Activated CD8-positive, alpha-beta memory T cell treated with anti-CD3 and anti-CD28 coated beads, Interleukin-2, amount 50 U/mL, for 1 hour (primary cell): ENCODE measurements around the gene ACSM4.
"Not testable (repeated sequence)": the region's sequence is repeated elsewhere in the genome, so short reads cannot be mapped to it uniquely, and the experiment has no call there.

Source experiments
- DNase-seq: peaks from one replicate; pipeline ENCODE4 v3.0.0-alpha.2; 2020; ENCODE audit errors: extremely low read depth

The ACSM4 gene, protein sequence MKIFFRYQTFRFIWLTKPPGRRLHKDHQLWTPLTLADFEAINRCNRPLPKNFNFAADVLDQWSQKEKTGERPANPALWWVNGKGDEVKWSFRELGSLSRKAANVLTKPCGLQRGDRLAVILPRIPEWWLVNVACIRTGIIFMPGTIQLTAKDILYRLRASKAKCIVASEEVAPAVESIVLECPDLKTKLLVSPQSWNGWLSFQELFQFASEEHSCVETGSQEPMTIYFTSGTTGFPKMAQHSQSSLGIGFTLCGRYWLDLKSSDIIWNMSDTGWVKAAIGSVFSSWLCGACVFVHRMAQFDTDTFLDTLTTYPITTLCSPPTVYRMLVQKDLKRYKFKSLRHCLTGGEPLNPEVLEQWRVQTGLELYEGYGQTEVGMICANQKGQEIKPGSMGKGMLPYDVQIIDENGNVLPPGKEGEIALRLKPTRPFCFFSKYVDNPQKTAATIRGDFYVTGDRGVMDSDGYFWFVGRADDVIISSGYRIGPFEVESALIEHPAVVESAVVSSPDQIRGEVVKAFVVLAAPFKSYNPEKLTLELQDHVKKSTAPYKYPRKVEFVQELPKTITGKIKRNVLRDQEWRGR

DNA sequence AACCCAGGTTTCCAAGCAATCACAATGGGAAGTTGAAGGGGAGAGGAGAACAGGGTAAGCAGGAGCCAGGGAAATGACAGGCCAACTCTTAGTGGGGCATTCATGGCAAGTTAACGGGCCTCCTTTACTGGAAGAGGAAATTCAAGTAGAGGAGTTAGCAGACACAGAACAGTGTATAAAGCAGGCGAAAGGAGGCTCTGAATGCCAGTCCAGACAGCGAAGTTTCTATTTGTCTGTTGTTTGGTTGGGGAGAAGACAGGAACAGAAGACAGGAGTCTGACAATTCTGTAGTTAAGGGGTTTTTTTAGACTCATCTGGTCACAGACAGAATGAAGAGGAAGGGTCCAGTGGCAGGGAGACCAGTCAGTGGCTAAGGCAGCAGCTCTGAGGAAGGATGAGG lies at the start of gene ACSM4:
TSS of gene ACSM4 (plus strand) at position 301 of the 400 bp plus-strand sequence. CDS start 260 bp downstream, outside the sequence.
- DNase-seq: no peak

DNA sequence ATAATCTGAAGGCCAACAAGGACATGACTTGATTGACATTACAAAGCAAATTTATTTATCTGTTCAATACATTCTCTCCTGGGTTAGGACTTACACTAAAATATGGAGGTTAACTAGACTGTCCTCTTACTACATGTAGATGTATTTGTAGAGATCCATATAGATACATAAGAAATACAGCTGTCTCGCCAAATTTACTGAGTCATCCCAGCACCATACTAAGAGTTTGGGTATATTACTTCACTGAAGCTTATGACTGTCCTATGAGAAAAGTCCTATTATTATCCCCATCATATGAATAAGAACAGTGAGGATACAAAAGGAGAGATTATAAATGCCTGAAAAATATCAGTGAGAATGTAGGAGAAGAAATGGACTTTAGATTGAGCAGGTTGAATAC lies 44.8 kb upstream of the ACSM4 start:
- no peak for DNase-seq

DNA sequence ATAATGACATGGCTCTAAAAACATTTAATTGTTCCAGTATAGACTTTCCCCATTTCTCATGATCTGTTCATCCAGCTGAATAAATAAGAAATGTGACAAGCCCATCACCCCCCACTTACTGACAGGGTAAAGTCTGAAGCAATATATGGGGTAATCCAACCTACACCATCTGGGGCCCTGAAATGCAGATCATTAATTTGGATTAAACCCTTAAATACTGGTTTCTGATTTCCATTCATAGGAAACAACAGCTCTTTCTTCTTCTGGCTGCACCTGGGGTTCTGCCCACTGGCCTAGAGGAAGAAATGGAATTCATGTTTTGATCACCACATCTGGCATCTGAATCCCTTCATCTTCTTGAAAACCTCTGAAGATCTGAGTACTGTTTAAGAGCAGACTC lies 39.3 kb upstream of the ACSM4 start:
- DNase-seq: no peak

DNA sequence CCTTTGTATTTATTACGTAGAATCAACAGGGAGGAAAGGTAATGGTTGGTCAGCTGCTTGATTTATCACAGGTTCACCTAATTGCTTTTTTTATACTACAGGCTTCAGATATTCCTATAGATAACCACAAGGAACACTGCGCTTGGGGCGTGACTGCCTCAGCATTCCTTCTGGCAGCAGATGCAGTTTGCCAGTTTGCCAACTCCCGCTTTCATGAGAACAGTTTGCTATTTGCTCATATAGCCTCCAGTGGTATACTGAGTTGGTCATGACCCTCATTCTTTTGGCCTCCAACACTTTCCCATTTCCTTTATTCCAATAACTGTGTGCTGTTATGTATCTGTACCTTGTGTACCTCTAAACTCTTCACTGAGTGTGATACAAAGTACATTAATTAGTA lies 38.6 kb upstream of the ACSM4 start:
- no peak for DNase-seq

DNA sequence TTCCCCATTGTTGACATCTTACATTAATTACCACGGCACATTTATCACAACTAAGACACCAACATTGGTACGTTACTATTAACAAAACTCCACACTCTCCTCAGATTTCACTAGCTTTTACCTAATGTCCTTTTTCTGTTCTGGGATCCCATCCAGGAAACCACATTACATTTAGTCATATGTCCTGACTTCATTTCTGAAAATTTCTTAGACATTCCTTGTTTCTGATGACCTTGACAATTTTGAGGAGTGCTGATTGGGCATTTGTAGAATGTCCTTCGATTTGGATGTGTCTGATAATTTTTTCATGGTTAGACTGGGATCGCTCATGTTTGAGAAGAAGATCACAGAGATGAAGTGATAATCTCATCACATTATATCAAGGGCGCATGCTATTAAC lies 34.6 kb upstream of the ACSM4 start:
- no peak for DNase-seq

DNA sequence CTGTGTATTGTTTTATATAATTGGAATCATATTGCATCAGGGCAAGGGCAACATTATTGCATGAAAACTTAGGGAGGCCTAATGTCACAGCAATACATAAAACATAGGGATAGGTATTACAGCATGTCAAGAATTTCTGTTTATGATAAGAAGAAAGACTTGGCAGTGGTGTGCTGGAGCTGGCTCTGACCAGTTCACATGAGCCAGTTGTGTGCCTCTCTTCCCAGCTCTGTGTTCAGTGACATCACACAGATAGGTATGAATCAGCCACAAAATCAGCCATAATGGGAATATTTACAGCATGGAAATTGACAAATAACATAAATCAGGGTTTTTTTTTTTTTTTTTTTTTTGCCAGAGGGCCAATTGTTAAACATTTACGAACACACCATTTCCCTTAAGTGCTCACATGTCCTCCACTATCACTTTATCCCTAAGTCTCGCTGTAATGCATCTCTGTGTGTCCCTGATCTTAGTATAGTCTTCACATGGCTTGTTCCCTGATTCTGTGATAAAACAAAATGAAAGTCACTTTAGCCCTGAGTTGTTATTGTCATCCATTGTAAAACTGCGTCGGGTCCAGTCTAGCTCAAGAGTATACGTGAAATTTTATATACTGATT lies 31.9 kb upstream of the ACSM4 start:
- DNase-seq: no peak

DNA sequence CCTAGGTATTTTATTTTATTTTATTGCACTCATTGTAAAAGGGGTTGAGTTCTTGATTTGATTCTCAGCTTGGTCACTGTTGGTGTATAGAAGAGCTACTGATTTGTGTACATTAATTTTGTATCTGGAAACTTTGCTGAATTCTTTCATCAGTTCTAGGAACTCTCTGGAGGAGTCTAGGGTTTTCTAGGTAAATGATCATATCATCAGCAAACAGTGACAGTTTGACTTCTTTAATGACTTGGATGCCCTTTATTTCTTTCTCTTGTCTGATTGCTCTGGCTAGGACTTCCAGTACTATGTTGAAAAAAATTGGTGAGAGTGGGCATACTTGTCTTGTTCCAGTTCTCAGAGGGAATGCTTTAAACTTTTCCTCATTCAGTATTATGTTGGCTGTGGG lies 28.4 kb upstream of the ACSM4 start:
- DNase-seq: not testable (repeated sequence)

DNA sequence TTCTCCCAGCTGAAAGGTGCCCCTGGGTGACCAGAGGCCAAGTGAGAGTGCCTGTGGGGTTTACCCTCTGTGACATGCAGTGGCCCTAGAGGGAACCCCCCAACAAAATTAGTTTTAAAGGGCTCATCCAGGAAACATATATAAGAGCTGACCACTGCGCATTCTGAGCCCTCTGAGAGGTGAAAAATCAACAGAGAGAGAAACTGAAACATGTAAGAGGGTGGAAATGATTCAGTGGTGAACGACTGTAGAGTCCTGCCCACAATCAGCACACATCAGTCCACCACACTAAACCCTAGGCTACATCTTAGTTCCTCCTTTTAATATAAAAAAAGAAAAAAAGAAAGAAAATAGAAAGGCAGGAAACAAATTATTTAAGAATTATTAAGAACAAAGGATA lies 21.0 kb upstream of the ACSM4 start:
- DNase-seq: no peak

DNA sequence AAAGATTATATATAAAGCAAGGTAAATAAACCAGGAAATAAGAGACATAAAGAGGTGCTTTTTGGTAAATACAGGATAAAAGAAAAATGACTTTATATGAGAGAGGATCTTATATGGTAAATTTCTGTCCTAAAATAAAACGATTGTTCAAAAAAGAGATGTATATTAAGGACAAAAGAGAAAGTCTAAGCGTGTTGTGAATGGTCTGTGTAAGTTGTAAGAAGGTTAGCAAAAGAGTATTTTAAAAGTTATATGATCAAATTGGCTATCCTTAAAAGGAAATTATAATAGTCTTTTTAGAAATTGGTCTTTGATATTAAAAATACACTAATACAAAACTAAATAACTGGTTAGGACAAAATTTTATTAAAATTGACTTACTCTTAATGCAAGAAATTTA lies 14.1 kb upstream of the ACSM4 start:
- DNase-seq: no peak

DNA sequence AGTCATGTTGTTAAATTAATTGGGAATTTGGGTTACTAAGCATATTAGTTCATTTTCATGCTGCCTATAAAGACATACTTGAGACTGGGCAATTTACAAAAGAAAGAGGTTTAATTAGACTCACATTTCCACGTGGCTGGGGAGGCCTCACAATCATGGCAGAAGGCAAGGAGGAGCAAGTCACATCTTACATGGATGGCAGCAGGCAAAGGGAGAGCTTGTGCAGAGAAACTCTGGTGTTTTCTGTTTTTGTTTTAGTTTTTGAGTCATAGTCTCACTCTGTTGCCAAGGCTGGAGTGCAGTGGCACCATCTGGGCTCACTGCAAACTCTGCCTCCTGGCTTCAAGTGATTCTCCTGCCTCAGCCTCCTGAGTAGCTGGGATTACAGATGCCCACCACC lies 13.3 kb upstream of the ACSM4 start:
- DNase-seq: not testable (repeated sequence)

DNA sequence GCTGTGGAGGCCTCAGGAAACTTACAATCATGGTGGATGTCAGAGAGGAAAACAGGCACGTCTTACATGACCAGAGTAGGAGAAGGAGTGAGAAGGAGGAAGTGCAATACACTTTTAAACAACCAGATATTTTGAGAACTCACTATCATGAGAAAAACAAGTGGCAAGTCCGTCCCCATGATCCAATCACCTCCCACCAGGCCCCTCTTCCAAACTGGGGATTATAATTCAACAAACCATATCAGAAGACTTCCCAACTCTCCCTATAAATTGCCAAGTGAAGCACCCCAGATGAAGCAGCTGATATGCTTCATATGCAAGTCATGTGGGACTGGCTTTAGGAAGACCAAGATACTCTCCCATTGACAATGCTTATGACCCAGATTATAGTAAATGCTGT lies 11.6 kb upstream of the ACSM4 start:
- DNase-seq: no peak

DNA sequence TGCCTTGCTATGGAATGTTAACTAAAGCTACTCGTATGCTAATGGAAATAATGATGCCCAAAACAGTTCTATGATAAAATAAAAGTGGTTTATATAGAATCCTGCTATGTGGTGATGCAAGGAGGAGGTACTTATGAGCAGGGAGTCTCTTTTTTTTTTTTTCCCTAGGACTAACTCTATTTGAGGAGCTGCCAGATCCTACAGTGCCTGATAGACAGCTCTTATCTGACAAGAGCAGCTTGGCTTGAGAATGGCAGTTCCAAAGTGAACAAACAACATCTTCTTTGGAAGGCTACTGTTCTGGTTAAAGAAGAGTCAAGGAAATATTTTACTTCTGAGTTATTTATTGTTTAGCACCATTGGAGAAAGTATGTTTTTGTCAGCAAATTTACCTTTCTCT lies 10.2 kb upstream of the ACSM4 start:
- no peak for DNase-seq

DNA sequence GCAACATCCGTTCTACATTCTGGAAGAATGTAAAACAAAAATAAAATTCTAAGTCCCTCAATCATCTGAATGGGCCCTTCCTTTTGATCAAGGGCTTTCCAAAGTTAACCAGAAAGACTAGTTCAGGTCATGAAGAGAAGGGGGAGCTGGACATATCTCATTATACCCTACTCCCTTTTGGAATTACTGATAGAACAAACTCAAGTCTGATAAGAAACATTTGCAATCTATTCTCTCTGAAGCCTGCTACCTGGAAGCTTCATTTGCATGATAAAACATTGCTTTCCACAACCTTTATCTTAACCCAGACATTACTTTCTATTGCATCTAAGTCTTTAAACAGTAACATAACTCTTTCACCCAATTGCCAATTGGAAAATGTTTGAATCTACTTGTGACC lies 8.3 kb upstream of the ACSM4 start:
- DNase-seq: no peak

DNA sequence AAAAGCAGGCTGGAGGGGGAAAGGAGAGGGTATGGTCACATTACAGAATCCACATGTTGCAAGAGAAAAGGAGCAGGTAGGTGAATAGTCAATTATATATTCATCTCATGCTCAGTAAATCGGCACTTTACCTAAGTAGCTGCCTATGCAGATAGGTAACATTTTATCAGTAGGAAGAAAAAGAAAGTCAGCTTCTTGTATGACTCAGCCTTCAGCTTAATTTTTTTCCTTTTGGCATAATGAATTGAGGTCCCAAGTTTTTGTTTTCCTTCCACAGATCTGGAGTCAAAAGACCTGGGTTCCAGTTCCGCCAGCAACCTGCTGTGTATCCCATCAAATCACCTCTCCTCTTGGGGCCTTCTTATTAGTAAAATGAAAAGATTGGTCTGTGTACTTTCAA lies 6.0 kb upstream of the ACSM4 start:
- DNase-seq: no peak

DNA sequence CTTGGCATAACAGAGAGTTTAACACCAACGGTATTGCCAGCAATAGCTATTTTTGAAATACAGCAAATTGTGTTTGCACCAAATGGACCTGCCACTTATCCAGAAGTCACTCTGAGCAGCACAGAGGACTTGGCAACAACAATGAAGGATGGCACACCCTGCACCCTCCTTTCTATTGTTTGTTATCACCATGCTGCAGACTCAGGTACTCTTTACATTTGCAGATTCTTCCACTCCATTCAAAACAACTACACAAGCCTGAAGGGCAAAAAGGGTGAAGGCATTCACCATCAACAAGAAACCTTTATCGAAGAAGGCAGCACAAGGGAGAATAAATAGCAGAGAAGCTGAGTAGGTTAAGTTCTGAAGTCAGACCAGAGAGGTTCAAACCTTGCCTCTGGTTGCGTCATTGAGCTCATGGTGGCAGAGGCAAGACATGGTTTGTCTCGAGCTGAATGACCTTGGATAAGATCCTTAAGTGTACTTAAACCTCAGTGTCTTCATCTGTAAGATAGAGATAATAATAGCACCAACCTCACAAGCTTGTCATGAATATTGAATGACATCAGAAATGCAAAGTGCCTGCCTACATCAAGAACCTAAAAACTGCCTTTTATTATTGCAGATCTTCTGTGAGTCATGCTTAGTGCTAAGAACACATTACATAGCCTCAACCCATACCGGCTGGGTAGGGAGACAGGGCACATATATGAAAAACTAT lies 1.4 kb upstream of the ACSM4 start:
- no peak for DNase-seq

DNA sequence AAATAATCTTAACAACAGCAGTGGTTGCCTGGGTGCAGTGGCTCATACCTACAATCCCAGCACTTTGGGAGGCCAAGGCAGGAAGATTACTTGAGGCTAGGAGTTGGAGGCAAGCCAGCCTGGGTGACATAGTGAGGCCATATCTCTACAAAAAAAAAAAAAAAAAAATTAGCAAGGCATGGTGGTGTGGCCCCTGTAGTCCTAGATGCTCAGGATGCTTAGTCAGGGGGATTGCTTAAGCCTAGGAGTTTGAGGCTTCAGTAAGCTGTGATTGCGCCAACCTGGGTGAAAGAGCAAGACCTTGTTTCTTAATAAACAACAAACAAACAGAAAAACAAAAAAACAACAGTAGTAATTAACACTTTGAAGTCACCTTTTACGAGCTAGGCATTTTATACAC lies 642 bp upstream of the ACSM4 start:
- no peak for DNase-seq

DNA sequence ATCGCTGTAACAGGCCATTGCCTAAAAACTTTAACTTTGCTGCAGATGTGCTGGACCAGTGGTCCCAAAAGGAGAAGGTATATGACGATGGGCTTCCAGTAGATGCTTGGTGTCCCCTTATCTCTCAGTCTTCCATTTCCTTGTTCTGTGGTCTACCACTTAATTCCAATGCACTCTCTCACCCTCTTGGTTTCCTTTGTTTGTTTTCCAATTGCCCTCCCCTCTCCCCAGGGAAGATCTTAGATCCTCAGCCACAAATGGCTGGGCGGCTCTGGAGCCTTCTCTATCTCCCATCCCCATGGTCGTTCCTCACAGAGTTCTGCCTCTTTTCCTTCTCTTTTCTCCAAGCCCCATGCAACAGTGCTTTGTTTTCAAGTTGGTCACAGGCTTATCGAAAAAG lies 584 bp downstream of the ACSM4 start:
- no peak for DNase-seq

DNA sequence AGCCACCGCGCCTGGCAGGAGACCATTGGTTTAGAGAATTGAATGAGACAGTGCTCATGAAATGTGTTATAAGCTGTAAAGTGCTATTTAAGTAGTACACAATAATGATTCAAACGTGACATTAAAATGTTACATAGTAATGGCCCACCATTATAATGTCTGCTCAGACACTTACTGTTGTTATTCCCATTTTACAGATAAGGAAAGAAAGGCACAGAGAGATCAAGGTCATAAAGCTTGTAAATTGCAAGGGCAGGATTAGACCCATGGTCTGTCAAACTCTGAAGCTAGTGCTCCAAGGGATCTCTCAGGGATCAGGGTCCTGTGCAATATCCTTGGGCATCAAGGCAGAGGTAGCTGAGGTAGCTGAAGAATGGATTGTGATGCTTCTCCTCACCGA lies 6.2 kb downstream of the ACSM4 start:
- no peak for DNase-seq

DNA sequence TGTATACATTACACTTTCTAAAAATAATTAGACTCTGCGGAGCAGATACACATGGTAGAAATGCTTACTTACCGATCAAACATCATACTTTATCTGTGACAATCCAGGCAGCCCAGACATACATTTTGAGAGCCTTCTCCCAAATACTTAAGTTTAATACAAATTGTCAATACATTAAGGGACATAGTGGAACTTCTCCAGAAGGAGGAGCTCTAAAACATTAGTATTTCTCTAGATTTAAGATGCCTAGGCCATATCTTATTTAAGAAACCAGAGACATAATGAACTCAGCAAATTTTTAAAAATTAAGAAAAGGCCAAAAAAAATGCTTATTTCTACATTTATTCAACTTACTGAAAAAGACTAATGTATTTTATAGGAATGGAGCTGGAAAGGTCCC lies 16.1 kb downstream of the ACSM4 start:
- no peak for DNase-seq

DNA sequence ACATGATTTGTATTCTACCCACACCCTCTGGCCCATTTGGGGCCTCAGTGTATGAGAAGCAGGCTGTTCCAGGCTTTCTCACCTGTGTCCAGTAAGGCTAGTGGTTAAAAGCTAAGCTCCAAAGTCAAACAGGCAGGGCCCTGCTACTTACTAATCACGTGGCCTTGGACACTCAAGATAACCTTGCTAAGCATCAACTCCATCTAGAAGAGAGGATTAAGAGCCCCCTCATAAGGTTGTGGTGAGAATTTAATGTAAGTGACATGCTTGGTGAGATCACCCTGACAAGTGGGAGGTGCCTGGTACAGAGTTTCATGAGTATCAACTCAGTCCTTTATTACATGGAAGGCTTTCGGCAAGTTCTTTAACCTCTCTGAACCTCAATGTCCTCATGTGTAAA lies 17.8 kb downstream of the ACSM4 start:
- no peak for DNase-seq

DNA sequence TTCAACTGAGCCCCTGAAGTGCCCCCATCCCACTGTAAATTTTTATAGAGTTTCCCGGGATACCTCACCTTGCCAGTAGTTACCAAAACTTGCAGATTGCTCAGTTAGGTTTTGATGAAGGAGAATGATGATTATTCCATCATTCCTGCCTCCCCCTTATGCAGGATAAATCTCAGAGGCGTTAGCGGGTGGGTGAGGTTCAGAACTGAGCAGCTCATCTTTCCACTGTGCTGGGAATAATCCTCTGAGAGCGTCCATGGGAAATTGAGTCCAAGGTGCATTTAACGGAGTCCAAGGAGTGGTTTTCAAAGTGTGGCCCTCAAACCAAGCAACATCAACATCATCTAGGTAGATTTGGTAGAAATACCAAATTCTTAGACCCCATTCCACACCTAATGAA lies 18.7 kb downstream of the ACSM4 start:
- no peak for DNase-seq

DNA sequence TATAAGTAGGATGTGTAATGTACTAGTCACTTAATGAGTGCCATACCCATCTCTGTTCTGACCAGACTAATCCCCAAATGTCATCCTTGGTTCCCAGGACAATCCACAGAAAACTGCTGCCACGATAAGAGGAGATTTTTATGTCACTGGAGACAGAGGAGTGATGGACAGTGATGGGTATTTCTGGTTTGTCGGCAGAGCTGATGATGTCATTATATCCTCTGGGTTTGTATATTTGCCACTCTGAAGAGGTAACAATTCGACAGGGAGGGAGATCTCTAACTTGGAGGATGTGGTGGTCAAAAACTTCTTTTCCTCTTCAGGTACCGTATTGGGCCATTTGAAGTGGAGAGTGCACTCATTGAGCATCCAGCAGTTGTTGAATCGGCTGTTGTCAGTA lies 20.3 kb downstream of the ACSM4 start:
- DNase-seq: no peak

DNA sequence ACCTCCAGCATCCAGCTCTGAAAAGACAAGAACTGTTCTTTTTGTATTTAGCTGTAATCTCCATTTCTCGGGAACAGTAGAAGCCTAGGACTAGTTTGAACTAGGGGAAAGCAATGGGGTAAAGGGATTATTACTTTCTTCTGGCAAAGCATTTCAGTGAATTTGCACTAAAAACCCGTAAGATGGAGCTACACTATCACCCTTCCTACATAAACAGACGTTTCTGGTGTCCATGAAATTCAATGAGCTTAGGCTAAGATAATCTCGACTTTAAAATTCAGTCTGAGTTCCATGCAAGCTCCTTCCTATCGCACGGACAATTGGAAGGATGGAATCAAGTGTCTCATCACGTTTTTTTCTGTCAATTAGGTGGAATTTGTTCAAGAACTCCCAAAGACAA lies 24.0 kb downstream of the ACSM4 start:
- DNase-seq: no peak
